Panc1 (cell line): ENCODE measurements around the gene MACROD2. TPM values are rescaled to one million over a fixed set of nuclear protein-coding genes. Genes with fewer than 3 reads are reported as not detected.

Experiments
- ATAC-seq: fragments of 200-7000 bp; cut with Tn5 transposase; 2 replicates; pipeline ENCODE4 v1.9.1; 2020; ENCODE audit warnings: mild to moderate bottlenecking, moderate library complexity
- BruUV-seq: library from RNA; stranded (reverse); fragments of 400-500 nt; replicated peaks from 2 replicates; lab custom pipeline; 2021; lab: Mats Ljungman, UMichigan
- CTCF ChIA-PET: fragments of 300-600 bp; sonication (Branson Sonifier 250); formaldehyde crosslinking; loops from one replicate; lab custom pipeline; 2022; ENCODE audit warnings: antibody characterized with exemption; lab: Charles Lee
- POLR2A ChIA-PET: fragments of 300-600 bp; sonication (Branson Sonifier 250); formaldehyde crosslinking; loops from one replicate; lab custom pipeline; 2022; ENCODE audit warnings: antibody characterized with exemption; lab: Charles Lee
- DNase-seq: peaks from one replicate; pipeline ENCODE4 v3.0.0-alpha.2; 2010; ENCODE audit warnings: low read depth, low spot score
- H3K27ac ChIP-seq: 2 replicates; pipeline ENCODE4 v1.5.1; 2011; ENCODE audit warnings: mild to moderate bottlenecking, low read length, inconsistent platforms
- H3K27me3 ChIP-seq: fragments of 200-500 bp; sonication (Bioruptor generic); 2 replicates; pipeline ENCODE4 v1.6.0; 2014; ENCODE audit warnings: low read length, inconsistent platforms; ENCODE audit not compliant: control insufficient read depth, insufficient read depth
- H3K36me3 ChIP-seq: fragments of 200-500 bp; sonication (Bioruptor generic); 2 replicates; pipeline ENCODE4 v1.5.1; 2014; ENCODE audit warnings: inconsistent platforms, mild to moderate bottlenecking, low read length, moderate library complexity; ENCODE audit not compliant: control insufficient read depth, insufficient read depth
- H3K4me1 ChIP-seq: 2 replicates; pipeline ENCODE4 v1.5.1; 2011; ENCODE audit warnings: inconsistent platforms, mild to moderate bottlenecking, low read length, moderate library complexity; ENCODE audit not compliant: control insufficient read depth, insufficient read depth
- H3K4me3 ChIP-seq, 2 experiments: 2 replicates each; pipeline ENCODE4 v1.5.1; 2011 to 2012; ENCODE audit warnings: low read depth in 2 of 2, low read length in 2 of 2, mild to moderate bottlenecking in 2 of 2, inconsistent platforms in 1 of 2, moderate library complexity in 1 of 2
- H3K9me3 ChIP-seq: fragments of 200-500 bp; sonication (Bioruptor generic); 2 replicates; pipeline ENCODE4 v1.5.1; 2014; ENCODE audit warnings: low read depth, mild to moderate bottlenecking, inconsistent platforms, low read length, moderate library complexity; ENCODE audit not compliant: control insufficient read depth, insufficient read depth
- POLR2AphosphoS5 ChIP-seq: IDR thresholded peaks from 2 replicates; pipeline ENCODE4 v1.6.1; 2012; ENCODE audit warnings: mild to moderate bottlenecking, low read depth, low read length, moderate library complexity
- REST ChIP-seq, 2 experiments: IDR thresholded peaks; 2 replicates each; pipeline ENCODE4 v1.6.1; 2011 to 2012; ENCODE audit warnings: low read depth in 2 of 2, control low read depth in 1 of 2, low read length in 1 of 2, mild to moderate bottlenecking in 1 of 2, moderate library complexity in 1 of 2; ENCODE audit not compliant: insufficient read depth in 1 of 2
- SIN3A ChIP-seq: IDR thresholded peaks from 2 replicates; pipeline ENCODE4 v1.6.1; 2012; ENCODE audit warnings: low read depth, mild to moderate bottlenecking, low read length, moderate library complexity, borderline replicate concordance; ENCODE audit not compliant: insufficient read depth
- TCF7L2 ChIP-seq: IDR thresholded peaks from 2 replicates; pipeline ENCODE4 v1.6.1; 2011; ENCODE audit warnings: mild to moderate bottlenecking, low read depth, low read length, inconsistent platforms
- in situ Hi-C: cut with HindIII; loops from 2 replicates; pipeline ENCODE4 v1.10.0; 2016; ENCODE audit warnings: low sequenced_read_pairs, low pct_unique_long_range_greater_than_20kb
- intact Hi-C: fragments of 100-400 bp; cut with micrococcal nuclease; formaldehyde crosslinking; loops from one replicate; pipeline ENCODE4 v1.10.0; 2022; ENCODE audit not compliant: unreplicated experiment
- total RNA-seq: library from RNA; stranded (reverse); gene quantifications from one replicate; pipeline ENCODE4 v1.2.1, GENCODE V29; 2021; ENCODE audit not compliant: unreplicated experiment
- TF ChIP-seq, protein P1 (sequence below): fragments of 450-650 bp; IDR thresholded peaks from 2 replicates; pipeline ENCODE4 v1.5.1; 2017; ENCODE audit warnings: mild to moderate bottlenecking

MACROD2 gene
- total RNA-seq, 1 experiment from 2014 or later: 1.2 TPM

GRCh38 chr20:15836634-15837033 is 1841.3 kb downstream of the MACROD2 start:
- Histone ChIP-seq H3K4me3 (no peak overlapping the region), H3K4me1 (no peaks in the 10 kb centered on the region), H3K27me3 (no peaks in the 10 kb centered on the region), H3K36me3 (no peaks in the 10 kb centered on the region), H3K9me3 (no peaks in the 10 kb centered on the region), H3K27ac (no peak overlapping the region)
- ATAC-seq: no peak
- POLR2A ChIA-PET: interaction anchor here (0.6 kb wide), 1 partner anchor 885 kb away, joined by 5 read pairs; no protein-coding TSS in a partner anchor
- in situ Hi-C loops: no loop called here
- TF ChIP-seq SIN3A (no peak), POLR2AphosphoS5 (no peak), REST (IDR thresholded peaks at IDR 0.05; ENCODE audit: insufficient read depth in 1 of 2, low read depth in 2 of 2, low read length in 1 of 2) (no peak)
- TF ChIP-seq, protein P1, sequence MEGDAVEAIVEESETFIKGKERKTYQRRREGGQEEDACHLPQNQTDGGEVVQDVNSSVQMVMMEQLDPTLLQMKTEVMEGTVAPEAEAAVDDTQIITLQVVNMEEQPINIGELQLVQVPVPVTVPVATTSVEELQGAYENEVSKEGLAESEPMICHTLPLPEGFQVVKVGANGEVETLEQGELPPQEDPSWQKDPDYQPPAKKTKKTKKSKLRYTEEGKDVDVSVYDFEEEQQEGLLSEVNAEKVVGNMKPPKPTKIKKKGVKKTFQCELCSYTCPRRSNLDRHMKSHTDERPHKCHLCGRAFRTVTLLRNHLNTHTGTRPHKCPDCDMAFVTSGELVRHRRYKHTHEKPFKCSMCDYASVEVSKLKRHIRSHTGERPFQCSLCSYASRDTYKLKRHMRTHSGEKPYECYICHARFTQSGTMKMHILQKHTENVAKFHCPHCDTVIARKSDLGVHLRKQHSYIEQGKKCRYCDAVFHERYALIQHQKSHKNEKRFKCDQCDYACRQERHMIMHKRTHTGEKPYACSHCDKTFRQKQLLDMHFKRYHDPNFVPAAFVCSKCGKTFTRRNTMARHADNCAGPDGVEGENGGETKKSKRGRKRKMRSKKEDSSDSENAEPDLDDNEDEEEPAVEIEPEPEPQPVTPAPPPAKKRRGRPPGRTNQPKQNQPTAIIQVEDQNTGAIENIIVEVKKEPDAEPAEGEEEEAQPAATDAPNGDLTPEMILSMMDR: no peak
- no TSS peak for BruUV-seq
- CTCF ChIA-PET: no interaction called here
- DNase-seq: no peak
- intact Hi-C loops: no loop called here

- in situ Hi-C loops (no loop called here), intact Hi-C loops (no loop called here)
- BruUV-seq: no TSS peak
- DNase-seq (no peak), ATAC-seq (no peak)
- CTCF ChIA-PET: no interaction called here
- no peak for TF ChIP-seq TCF7L2
- TF ChIP-seq, protein P1: no peak
- no peak for TF ChIP-seq SIN3A
- TF ChIP-seq REST (IDR thresholded peaks at IDR 0.05; ENCODE audit: insufficient read depth in 1 of 2, low read depth in 2 of 2, low read length in 1 of 2): no peak
- no peak for TF ChIP-seq POLR2AphosphoS5
- no peak overlapping the region for H3K4me3 ChIP-seq
- H3K27me3 ChIP-seq: no peaks in the 10 kb centered on the region
- H3K27ac ChIP-seq: no peak overlapping the region
- no peaks in the 10 kb centered on the region for H3K36me3 ChIP-seq
- H3K9me3 ChIP-seq: no peaks in the 10 kb centered on the region
- POLR2A ChIA-PET: no interaction called here
- H3K4me1 ChIP-seq: no peaks in the 10 kb centered on the region
These were observed 1842.2 kb downstream of the MACROD2 start for GRCh38 chr20:15837563-15837962.
